Measurements from ENCODE around the gene CACNB2. TPM values are rescaled to one million over a fixed set of nuclear protein-coding genes. Genes with fewer than 3 reads are reported as not detected.

The CACNB2 gene
- total and polyA plus RNA-seq, 3 experiments from 2014 or later = 0.14 TPM; not detected in 2

DNA sequence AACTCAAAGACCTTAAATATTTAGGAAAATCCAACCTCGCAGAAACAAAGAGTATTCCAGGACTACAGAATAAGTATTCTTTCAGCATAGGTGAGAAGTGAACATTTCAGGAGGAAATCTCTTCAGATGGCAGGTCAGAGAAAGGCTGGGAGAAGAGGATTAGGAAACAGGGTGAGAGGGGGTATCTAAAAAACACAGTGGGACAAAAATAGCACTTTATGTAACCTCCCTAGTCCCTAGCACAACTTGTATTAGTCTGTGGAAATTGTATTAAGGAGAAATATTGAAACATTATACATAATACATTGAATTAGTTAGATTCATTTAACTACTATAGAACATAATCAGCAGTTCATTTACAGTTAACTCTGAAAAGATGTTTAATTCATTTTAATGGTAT, 192.3 kb downstream of the CACNB2 start:
- POLR2A ChIA-PET = no interaction called here
- CTCF ChIA-PET = no interaction called here
- Mint-ChIP-seq H3K9me3 (peaks cover 0 to 2% (median 0%) of the 10 kb centered on the region in 5 donors), H3K27ac (no peak overlapping the region), H3K27me3 (no peaks in the 10 kb centered on the region), H3K4me3 (no peak overlapping the region), H3K36me3 (no peaks in the 10 kb centered on the region), H3K4me1 (no peaks in the 10 kb centered on the region)
- Histone ChIP-seq H3K27me3 (ENCODE audit: insufficient read depth, low read length, poor library complexity, severe bottlenecking) (no peaks in the 10 kb centered on the region), H3K4me1 (ENCODE audit: insufficient read depth, low read length) (no peaks in the 10 kb centered on the region), H3K9me3 (ENCODE audit: low read length) (no peaks in the 10 kb centered on the region), H3K27ac (ENCODE audit: low read depth, low read length) (no peak overlapping the region), H3K4me3 (ENCODE audit: low read length) (no peak overlapping the region), H3K36me3 (ENCODE audit: insufficient read depth, low read length) (no peaks in the 10 kb centered on the region)
- DNase-seq = no peak

DNA sequence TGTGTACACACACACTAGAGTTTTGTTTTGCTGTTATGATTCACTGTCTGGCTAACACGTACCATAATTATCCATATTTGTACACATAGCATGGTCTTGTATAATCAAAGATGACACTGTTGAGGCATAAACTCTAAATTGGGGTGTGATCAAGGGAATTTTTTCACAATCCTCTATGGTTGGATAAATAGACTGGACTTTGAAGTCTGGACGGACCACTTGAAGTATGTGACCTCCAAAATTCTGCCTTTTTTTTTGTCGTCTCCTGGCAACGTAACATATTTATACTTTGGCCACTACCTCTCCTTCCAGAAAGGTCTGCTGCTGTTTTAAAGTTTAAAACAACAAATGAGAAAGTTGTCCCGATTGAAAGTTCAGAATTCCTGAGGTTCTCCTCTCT, 193.4 kb downstream of the CACNB2 start:
- no peak overlapping the region for H3K4me3 Mint-ChIP-seq
- ChIA-PET CTCF (no interaction called here), POLR2A (no interaction called here)
- Histone ChIP-seq H3K9me3 (ENCODE audit: low read length) (no peaks in the 10 kb centered on the region), H3K36me3 (ENCODE audit: insufficient read depth, low read length) (no peaks in the 10 kb centered on the region), H3K27ac (ENCODE audit: low read depth, low read length) (no peak overlapping the region), H3K27me3 (ENCODE audit: insufficient read depth, low read length, poor library complexity, severe bottlenecking) (no peaks in the 10 kb centered on the region), H3K4me3 (ENCODE audit: low read length) (no peak overlapping the region), H3K4me1 (ENCODE audit: insufficient read depth, low read length) (no peaks in the 10 kb centered on the region)
- no peaks in the 10 kb centered on the region for H3K4me1 Mint-ChIP-seq
- no peak for DNase-seq
- no peaks in the 10 kb centered on the region for H3K27me3 Mint-ChIP-seq
- peaks cover 0 to 2% (median 0%) of the 10 kb centered on the region in 5 donors for H3K9me3 Mint-ChIP-seq
- no peaks in the 10 kb centered on the region for H3K36me3 Mint-ChIP-seq
- no peak overlapping the region for H3K27ac Mint-ChIP-seq

DNA sequence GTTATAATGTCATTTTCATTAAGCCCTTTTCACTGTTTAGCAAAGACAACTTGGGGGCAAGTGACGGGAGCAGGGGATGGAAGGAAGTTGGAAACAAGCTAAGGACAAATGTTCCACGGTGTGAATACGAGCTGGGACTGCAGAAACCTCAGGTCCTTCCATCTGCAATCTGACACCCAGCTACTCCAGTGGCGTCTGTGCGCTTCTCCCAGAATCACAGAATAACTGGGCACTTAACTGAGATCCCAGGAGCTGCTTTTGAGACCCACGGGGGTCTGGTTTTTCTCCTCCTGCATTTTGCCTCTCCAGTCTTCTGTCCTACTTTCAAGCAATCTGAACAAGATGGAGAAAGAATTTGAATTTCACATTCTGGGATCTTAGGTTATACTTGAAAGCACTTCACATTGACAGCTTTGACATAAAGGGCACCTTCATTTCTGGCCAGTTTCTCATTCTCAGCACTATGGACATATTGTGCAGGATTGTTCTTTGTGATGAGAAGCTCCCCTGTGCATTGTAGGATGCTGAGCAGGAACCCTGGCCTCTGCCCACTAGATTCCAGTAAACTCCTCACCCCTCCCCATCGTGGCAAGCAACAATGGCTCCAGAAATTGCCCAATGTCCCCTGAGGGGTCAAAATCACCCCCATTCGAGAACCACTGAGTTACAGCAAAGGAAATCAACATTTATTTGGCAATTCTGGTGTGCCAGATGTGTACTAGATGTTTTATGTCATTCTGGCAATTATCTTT, 194.1 kb downstream of the CACNB2 start:
- DNase-seq = no peak
- ChIA-PET CTCF (no interaction called here), POLR2A (no interaction called here)
- no peak overlapping the region for H3K27ac Mint-ChIP-seq
- Histone ChIP-seq H3K9me3 (ENCODE audit: low read length) (no peaks in the 10 kb centered on the region), H3K27me3 (ENCODE audit: insufficient read depth, low read length, poor library complexity, severe bottlenecking) (no peaks in the 10 kb centered on the region), H3K36me3 (ENCODE audit: insufficient read depth, low read length) (no peaks in the 10 kb centered on the region), H3K4me3 (ENCODE audit: low read length) (no peak overlapping the region), H3K27ac (ENCODE audit: low read depth, low read length) (no peak overlapping the region), H3K4me1 (ENCODE audit: insufficient read depth, low read length) (no peaks in the 10 kb centered on the region)
- H3K27me3 Mint-ChIP-seq = no peaks in the 10 kb centered on the region
- H3K36me3 Mint-ChIP-seq = no peaks in the 10 kb centered on the region
- peaks cover 0 to 2% (median 0%) of the 10 kb centered on the region in 5 donors for H3K9me3 Mint-ChIP-seq
- H3K4me1 Mint-ChIP-seq = no peaks in the 10 kb centered on the region
- H3K4me3 Mint-ChIP-seq = no peak overlapping the region

DNA sequence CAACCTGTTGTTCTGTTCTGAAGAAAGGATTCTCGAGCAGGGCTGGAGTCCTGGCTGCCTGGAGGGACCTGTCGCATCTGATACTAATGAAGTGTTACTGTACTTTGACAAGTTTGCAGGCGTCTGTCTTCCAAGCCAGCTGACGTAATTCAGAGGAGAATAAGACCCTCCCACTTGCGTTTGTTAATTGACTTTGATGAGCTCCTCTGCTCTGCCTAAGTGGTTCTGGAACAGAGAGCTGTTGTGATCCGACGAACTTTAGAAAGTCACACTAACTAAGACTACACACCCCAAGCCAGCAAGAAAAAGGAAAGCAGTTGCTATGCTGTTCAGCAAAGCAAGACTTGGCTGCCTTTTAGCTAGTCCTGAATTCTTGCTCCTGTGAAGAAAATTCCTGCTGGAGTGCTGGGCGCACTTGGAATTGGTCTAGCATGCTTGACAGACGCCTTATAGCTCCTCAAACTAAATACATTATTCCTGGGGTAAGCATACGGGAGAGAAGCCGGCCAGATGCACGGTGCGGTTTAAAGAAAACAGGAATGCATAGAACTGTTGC, 200.3 kb downstream of the CACNB2 start:
- Mint-ChIP-seq H3K27me3 (no peaks in the 10 kb centered on the region), H3K27ac (no peak overlapping the region), H3K4me3 (no peak overlapping the region), H3K36me3 (no peaks in the 10 kb centered on the region), H3K4me1 (no peaks in the 10 kb centered on the region), H3K9me3 (no peaks in the 10 kb centered on the region)
- Histone ChIP-seq H3K4me3 (ENCODE audit: low read length) (no peak overlapping the region), H3K9me3 (ENCODE audit: low read length) (no peaks in the 10 kb centered on the region), H3K27me3 (ENCODE audit: insufficient read depth, low read length, poor library complexity, severe bottlenecking) (no peaks in the 10 kb centered on the region), H3K4me1 (ENCODE audit: insufficient read depth, low read length) (no peaks in the 10 kb centered on the region), H3K27ac (ENCODE audit: low read depth, low read length) (no peak overlapping the region), H3K36me3 (ENCODE audit: insufficient read depth, low read length) (no peaks in the 10 kb centered on the region)
- no peak for DNase-seq
- CTCF ChIA-PET = no interaction called here
- POLR2A ChIA-PET = no interaction called here

DNA sequence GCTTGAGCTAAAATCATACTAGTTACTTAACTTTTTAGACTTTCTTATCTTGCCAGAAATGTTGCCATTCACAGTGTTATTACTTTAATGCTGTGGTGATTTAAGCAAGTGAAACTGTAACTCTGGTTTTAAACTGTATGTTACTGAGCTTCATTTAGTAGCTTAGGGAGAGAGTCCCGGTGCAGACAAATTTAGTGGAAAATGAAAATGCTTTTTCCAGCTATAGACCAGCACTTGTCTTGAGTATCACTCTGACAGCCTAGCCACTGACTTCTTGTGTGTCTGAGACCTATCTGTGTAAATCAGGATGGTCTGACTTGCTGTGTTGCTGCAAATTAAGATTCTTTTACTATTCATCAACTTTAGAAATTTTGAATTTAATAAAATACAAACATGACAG, 200.8 kb downstream of the CACNB2 start:
- no peaks in the 10 kb centered on the region for H3K4me1 Mint-ChIP-seq
- H3K27me3 ChIP-seq (ENCODE audit: insufficient read depth, low read length, poor library complexity, severe bottlenecking) = no peaks in the 10 kb centered on the region
- no peak overlapping the region for H3K27ac Mint-ChIP-seq
- no peaks in the 10 kb centered on the region for H3K9me3 Mint-ChIP-seq
- no peaks in the 10 kb centered on the region for H3K4me1 ChIP-seq (ENCODE audit: insufficient read depth, low read length)
- H3K9me3 ChIP-seq (ENCODE audit: low read length) = no peaks in the 10 kb centered on the region
- CTCF ChIA-PET = no interaction called here
- no peak overlapping the region for H3K4me3 ChIP-seq (ENCODE audit: low read length)
- no peaks in the 10 kb centered on the region for H3K36me3 Mint-ChIP-seq
- no peak for DNase-seq
- POLR2A ChIA-PET = no interaction called here
- no peak overlapping the region for H3K27ac ChIP-seq (ENCODE audit: low read depth, low read length)
- no peaks in the 10 kb centered on the region for H3K27me3 Mint-ChIP-seq
- no peaks in the 10 kb centered on the region for H3K36me3 ChIP-seq (ENCODE audit: insufficient read depth, low read length)
- H3K4me3 Mint-ChIP-seq = no peak overlapping the region

DNA sequence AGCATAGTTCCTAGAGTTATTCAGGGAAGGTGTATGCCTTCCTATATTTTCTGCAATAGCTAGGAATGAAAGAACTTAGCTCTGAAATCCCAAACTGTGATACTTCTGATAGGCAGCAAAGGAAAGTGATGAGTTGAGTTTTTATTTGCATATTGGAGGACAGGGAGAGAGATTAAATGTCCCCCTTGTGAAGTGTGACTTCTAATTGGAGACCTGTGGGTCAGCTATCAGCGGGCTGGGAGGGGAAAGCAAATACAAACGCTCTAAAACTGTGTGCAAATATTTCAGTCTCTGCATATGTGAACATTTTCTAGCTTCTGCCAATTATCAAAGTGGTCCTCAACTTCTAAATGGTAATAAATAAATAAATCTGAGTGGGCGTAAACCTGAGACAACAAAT, 203.3 kb downstream of the CACNB2 start:
- H3K27me3 Mint-ChIP-seq = peaks cover 0 to 4% of the 10 kb centered on the region in 2 donors
- DNase-seq = no peak
- H3K9me3 Mint-ChIP-seq = no peaks in the 10 kb centered on the region
- H3K4me1 Mint-ChIP-seq = no peaks in the 10 kb centered on the region
- no peak overlapping the region for H3K27ac ChIP-seq (ENCODE audit: low read depth, low read length)
- no peak overlapping the region for H3K4me3 Mint-ChIP-seq
- H3K4me1 ChIP-seq (ENCODE audit: insufficient read depth, low read length) = no peaks in the 10 kb centered on the region
- H3K36me3 ChIP-seq (ENCODE audit: insufficient read depth, low read length) = no peaks in the 10 kb centered on the region
- no peak overlapping the region for H3K27ac Mint-ChIP-seq
- H3K9me3 ChIP-seq (ENCODE audit: low read length) = no peaks in the 10 kb centered on the region
- H3K27me3 ChIP-seq (ENCODE audit: insufficient read depth, low read length, poor library complexity, severe bottlenecking) = no peaks in the 10 kb centered on the region
- no peaks in the 10 kb centered on the region for H3K36me3 Mint-ChIP-seq
- no peak overlapping the region for H3K4me3 ChIP-seq (ENCODE audit: low read length)
- CTCF ChIA-PET = no interaction called here
- POLR2A ChIA-PET = no interaction called here

DNA sequence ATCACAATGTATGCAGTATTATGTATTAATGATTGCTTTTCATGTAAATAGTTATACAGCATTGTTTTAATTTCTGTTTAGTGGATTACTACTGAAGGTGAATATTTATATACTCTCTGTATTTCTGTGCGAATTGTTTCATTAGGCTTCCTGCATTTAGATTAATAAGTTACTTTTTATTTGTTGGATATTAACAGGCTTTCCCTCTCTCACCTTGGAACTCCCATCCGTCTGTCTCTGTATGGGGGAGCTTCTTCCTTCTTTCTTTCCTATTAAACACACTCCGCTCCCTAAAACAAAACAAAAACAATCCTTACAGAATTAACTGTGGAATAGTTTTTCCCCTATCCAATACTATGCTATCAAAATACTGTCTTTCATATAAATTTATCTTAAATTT, 205.1 kb downstream of the CACNB2 start:
- CTCF ChIA-PET = no interaction called here
- H3K27ac ChIP-seq (ENCODE audit: low read depth, low read length) = no peak overlapping the region
- Mint-ChIP-seq H3K27me3 (peaks cover 0 to 4% of the 10 kb centered on the region in 2 donors), H3K27ac (no peak overlapping the region), H3K4me1 (no peaks in the 10 kb centered on the region), H3K36me3 (no peaks in the 10 kb centered on the region), H3K4me3 (no peak overlapping the region), H3K9me3 (peaks cover 0 to 2% (median 0%) of the 10 kb centered on the region in 5 donors)
- H3K27me3 ChIP-seq (ENCODE audit: insufficient read depth, low read length, poor library complexity, severe bottlenecking) = no peaks in the 10 kb centered on the region
- POLR2A ChIA-PET = no interaction called here
- DNase-seq = no peak
- no peaks in the 10 kb centered on the region for H3K36me3 ChIP-seq (ENCODE audit: insufficient read depth, low read length)
- no peak overlapping the region for H3K4me3 ChIP-seq (ENCODE audit: low read length)
- no peaks in the 10 kb centered on the region for H3K4me1 ChIP-seq (ENCODE audit: insufficient read depth, low read length)
- no peaks in the 10 kb centered on the region for H3K9me3 ChIP-seq (ENCODE audit: low read length)

DNA sequence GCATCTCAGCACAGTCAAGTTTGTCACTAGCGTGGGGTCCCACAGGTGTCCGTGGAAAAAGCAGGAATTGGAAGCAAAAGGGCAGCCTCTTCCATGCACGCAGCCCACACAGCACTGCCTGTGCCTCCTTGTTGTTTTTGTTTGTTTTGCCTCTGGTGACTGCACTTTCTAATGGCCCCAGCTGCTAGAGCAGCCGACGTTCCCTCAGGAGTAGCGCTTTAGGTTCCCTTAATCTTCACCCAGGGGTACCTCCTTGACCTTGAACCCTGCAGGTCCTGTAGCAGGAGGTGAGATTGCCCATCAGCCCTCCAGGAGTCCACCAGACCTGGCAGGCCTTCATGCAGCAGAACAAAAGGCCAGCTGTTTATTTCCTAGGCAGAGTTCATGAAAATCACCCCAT, 210.1 kb downstream of the CACNB2 start:
- H3K4me1 ChIP-seq (ENCODE audit: insufficient read depth, low read length) = no peaks in the 10 kb centered on the region
- H3K36me3 Mint-ChIP-seq = no peaks in the 10 kb centered on the region
- CTCF ChIA-PET = no interaction called here
- no peak overlapping the region for H3K4me3 ChIP-seq (ENCODE audit: low read length)
- H3K4me1 Mint-ChIP-seq = no peaks in the 10 kb centered on the region
- H3K9me3 Mint-ChIP-seq = peaks cover 0 to 2% (median 0%) of the 10 kb centered on the region in 5 donors
- no peak overlapping the region for H3K27ac ChIP-seq (ENCODE audit: low read depth, low read length)
- no peaks in the 10 kb centered on the region for H3K36me3 ChIP-seq (ENCODE audit: insufficient read depth, low read length)
- H3K27ac Mint-ChIP-seq = no peak overlapping the region
- H3K27me3 Mint-ChIP-seq = peaks cover 0 to 4% of the 10 kb centered on the region in 2 donors
- H3K9me3 ChIP-seq (ENCODE audit: low read length) = no peaks in the 10 kb centered on the region
- H3K4me3 Mint-ChIP-seq = no peak overlapping the region
- POLR2A ChIA-PET = no interaction called here
- H3K27me3 ChIP-seq (ENCODE audit: insufficient read depth, low read length, poor library complexity, severe bottlenecking) = no peaks in the 10 kb centered on the region
- DNase-seq = no peak
